Caco-2 (cell line): Measurements from ENCODE around the gene WNT10A. TPM values are rescaled to one million over a fixed set of nuclear protein-coding genes. Genes with fewer than 3 reads are reported as not detected.

Experiments
- BruUV-seq: library from RNA; stranded (reverse); fragments of 400-500 nt; replicated peaks from 2 replicates; lab custom pipeline; 2021; lab: Mats Ljungman, UMichigan
- CTCF ChIA-PET: fragments of 300-600 bp; sonication (Branson Sonifier 250); formaldehyde crosslinking; loops from one replicate; lab custom pipeline; 2022; ENCODE audit warnings: antibody characterized with exemption; lab: Charles Lee
- POLR2A ChIA-PET: fragments of 300-600 bp; sonication (Branson Sonifier 250); formaldehyde crosslinking; loops from one replicate; lab custom pipeline; 2022; ENCODE audit warnings: antibody characterized with exemption; lab: Charles Lee
- DNase-seq, 2 experiments: peaks; one replicate each; pipeline versions ENCODE4 v3.0.0 to v3.0.0-alpha.2; 2020 to 2022
- H3K27me3 ChIP-seq: replicated peaks from 2 replicates; pipeline ENCODE4 v1.6.0; 2011; ENCODE audit warnings: low read length; ENCODE audit not compliant: control insufficient read depth, insufficient read depth
- H3K36me3 ChIP-seq: 2 replicates; pipeline ENCODE4 v1.5.1; 2011; ENCODE audit warnings: low read length; ENCODE audit not compliant: control insufficient read depth, insufficient read depth
- H3K4me1 ChIP-seq: fragments of 250-450 bp; sonication (Bioruptor Pico); 2 replicates; pipeline ENCODE4 v1.5.1; 2020; ENCODE audit warnings: mild to moderate bottlenecking
- H3K4me3 ChIP-seq: 2 replicates; pipeline ENCODE4 v1.5.1; 2011; ENCODE audit warnings: low read depth, mild to moderate bottlenecking, control low read depth, low read length
- H3K9me3 ChIP-seq: fragments of 250-450 bp; sonication (Bioruptor Pico); 2 replicates; pipeline ENCODE4 v1.5.1; 2020; ENCODE audit warnings: mild to moderate bottlenecking, moderate library complexity
- H3K27ac Mint-ChIP-seq: one replicate; pipeline ENCODE4 v1.8.0; 2022; ENCODE audit warnings: mixed read lengths; ENCODE audit not compliant: unreplicated experiment
- H3K27me3 Mint-ChIP-seq: one replicate; pipeline ENCODE4 v1.8.0; 2022; ENCODE audit warnings: mixed read lengths; ENCODE audit not compliant: insufficient read depth, unreplicated experiment
- H3K36me3 Mint-ChIP-seq: one replicate; pipeline ENCODE4 v1.8.0; 2022; ENCODE audit warnings: mild to moderate bottlenecking, mixed read lengths; ENCODE audit not compliant: insufficient read depth, unreplicated experiment
- H3K4me1 Mint-ChIP-seq: one replicate; pipeline ENCODE4 v1.8.0; 2022; ENCODE audit warnings: low read depth, mixed read lengths; ENCODE audit not compliant: unreplicated experiment
- H3K4me3 Mint-ChIP-seq: one replicate; pipeline ENCODE4 v1.8.0; 2022; ENCODE audit warnings: mild to moderate bottlenecking, moderate library complexity, mixed read lengths; ENCODE audit not compliant: unreplicated experiment
- H3K9me3 Mint-ChIP-seq: one replicate; pipeline ENCODE4 v1.8.0; 2022; ENCODE audit warnings: mixed read lengths; ENCODE audit not compliant: unreplicated experiment
- intact Hi-C: fragments of 100-400 bp; cut with micrococcal nuclease; formaldehyde crosslinking; loops from one replicate; pipeline ENCODE4 v1.10.0; 2022; ENCODE audit not compliant: unreplicated experiment
- total RNA-seq: library from RNA; stranded (reverse); gene quantifications from 2 replicates; pipeline ENCODE4 v1.2.3, GENCODE V29; 2022
- TF ChIP-seq, protein P1 (sequence below), 2 experiments: fragments of 200-600 bp in 1 of 2; IDR thresholded peaks; 1 replicate in 1 of 2; 2 replicates in 1 of 2; pipeline versions ENCODE4 v1.5.1 to v1.8.0; 2011 to 2022; ENCODE audit warnings: antibody characterized with exemption in 1 of 2, control low read depth in 1 of 2, inconsistent platforms in 1 of 2, low read depth in 1 of 2, low read length in 1 of 2, mild to moderate bottlenecking in 1 of 2, moderate library complexity in 1 of 2; ENCODE audit not compliant: insufficient read depth in 1 of 2, severe bottlenecking in 1 of 2, unreplicated experiment in 1 of 2

Gene WNT10A
- total RNA-seq, 1 experiment from 2014 or later, result 1.2 TPM

DNA sequence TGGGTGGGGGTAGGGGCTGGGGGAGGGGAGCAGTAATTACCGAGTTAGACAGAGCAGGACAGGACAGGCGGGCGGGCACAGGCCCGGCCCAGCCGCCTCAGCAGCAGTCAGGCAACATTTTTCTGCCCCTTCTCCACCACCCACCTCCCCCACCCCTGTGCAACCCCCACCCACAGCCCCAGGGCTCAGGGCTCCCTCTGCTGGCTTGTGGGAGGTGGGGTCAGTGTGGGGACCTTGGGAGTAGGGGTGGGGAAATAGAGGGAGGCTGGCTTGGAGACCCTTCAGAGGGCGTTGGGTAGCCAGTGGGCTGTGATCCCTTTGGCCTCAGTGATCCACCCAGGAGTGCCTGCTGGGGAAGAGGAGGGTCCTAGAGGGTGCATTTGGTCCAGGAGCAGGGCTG, 14.7 kb upstream of the WNT10A start:
- no peak overlapping the region for H3K4me3 Mint-ChIP-seq
- DNase-seq, result no peak
- intact Hi-C loops, result no loop called here
- BruUV-seq, result no TSS peak
- TF ChIP-seq, protein P1, sequence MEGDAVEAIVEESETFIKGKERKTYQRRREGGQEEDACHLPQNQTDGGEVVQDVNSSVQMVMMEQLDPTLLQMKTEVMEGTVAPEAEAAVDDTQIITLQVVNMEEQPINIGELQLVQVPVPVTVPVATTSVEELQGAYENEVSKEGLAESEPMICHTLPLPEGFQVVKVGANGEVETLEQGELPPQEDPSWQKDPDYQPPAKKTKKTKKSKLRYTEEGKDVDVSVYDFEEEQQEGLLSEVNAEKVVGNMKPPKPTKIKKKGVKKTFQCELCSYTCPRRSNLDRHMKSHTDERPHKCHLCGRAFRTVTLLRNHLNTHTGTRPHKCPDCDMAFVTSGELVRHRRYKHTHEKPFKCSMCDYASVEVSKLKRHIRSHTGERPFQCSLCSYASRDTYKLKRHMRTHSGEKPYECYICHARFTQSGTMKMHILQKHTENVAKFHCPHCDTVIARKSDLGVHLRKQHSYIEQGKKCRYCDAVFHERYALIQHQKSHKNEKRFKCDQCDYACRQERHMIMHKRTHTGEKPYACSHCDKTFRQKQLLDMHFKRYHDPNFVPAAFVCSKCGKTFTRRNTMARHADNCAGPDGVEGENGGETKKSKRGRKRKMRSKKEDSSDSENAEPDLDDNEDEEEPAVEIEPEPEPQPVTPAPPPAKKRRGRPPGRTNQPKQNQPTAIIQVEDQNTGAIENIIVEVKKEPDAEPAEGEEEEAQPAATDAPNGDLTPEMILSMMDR (IDR thresholded peaks at IDR 0.05; ENCODE audit: insufficient read depth in 1 of 2, low read depth in 1 of 2, low read length in 1 of 2, severe bottlenecking in 1 of 2, unreplicated experiment in 1 of 2), result peak in 1 of 2 experiments; percentile 14
- peaks cover 5% of the 10 kb centered on the region for H3K27me3 Mint-ChIP-seq
- ChIA-PET POLR2A (no interaction called here), CTCF (interaction anchor here (0.8 kb wide), 1 partner anchor 10 kb away, joined by 3 read pairs; no protein-coding TSS in a partner anchor)
- Histone ChIP-seq H3K9me3 (no peaks in the 10 kb centered on the region), H3K4me1 (peaks cover 12% of the 10 kb centered on the region), H3K27me3 (no peaks in the 10 kb centered on the region), H3K36me3 (no peaks in the 10 kb centered on the region), H3K4me3 (no peak overlapping the region)
- no peaks in the 10 kb centered on the region for H3K9me3 Mint-ChIP-seq
- no peak overlapping the region for H3K27ac Mint-ChIP-seq
- peaks cover 39% of the 10 kb centered on the region for H3K36me3 Mint-ChIP-seq
- peaks cover 10% of the 10 kb centered on the region for H3K4me1 Mint-ChIP-seq

DNA sequence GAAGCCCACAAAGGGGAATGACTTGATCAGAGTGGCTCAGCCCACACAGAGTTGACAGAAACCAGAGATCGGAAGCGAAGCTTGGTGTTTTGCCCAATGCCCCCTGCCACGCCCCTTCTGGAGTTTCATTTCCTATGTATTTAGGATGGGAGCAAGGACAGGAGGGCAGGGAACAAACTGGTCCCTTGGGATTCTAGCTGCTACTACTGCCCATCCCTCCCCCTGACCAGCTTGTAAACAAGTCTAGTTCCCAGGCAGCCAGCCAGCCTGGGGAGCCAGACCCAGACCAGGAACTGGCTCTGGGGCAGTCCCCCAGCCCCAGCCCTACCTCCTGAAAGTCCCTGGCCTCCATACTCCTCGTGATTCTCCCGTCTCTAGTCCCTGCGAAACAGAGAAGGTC, 12.8 kb upstream of the WNT10A start:
- intact Hi-C loops, result no loop called here
- Mint-ChIP-seq H3K9me3 (no peaks in the 10 kb centered on the region), H3K4me3 (no peak overlapping the region), H3K4me1 (no peaks in the 10 kb centered on the region), H3K27ac (no peak overlapping the region), H3K27me3 (no peaks in the 10 kb centered on the region), H3K36me3 (peaks cover 40% of the 10 kb centered on the region)
- Histone ChIP-seq H3K27me3 (no peaks in the 10 kb centered on the region), H3K4me1 (peaks cover 6% of the 10 kb centered on the region; the same call in 1 of the 2 replicates), H3K9me3 (no peaks in the 10 kb centered on the region), H3K4me3 (no peak overlapping the region), H3K36me3 (no peaks in the 10 kb centered on the region)
- TF ChIP-seq, protein P1 (IDR thresholded peaks at IDR 0.05; ENCODE audit: insufficient read depth in 1 of 2, low read depth in 1 of 2, low read length in 1 of 2, severe bottlenecking in 1 of 2, unreplicated experiment in 1 of 2), result no peak
- ChIA-PET CTCF (interaction anchor here (1.4 kb wide), 1 partner anchor 31 kb away, joined by 4 read pairs; no protein-coding TSS in a partner anchor), POLR2A (no interaction called here)
- no TSS peak for BruUV-seq
- DNase-seq, result no peak

DNA sequence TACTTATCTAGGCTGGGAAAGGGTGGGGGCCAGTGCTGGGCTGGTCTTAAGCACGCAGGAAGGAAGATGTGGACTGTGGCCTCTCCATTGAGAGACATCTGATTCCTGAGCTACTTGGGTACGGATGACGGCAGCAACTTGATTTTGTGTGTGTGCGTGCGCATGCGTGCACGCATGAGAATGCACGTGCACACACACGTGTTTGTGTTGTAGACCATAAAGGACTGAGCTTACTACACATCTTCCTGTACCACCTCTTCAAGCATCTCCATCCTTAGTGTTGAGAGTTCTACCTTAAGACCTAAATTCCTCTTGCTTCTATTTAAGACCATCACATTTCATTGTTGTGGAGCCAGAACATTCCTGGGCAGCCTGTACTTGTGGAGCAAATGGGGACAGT, 11.6 kb upstream of the WNT10A start:
- Mint-ChIP-seq H3K9me3 (no peaks in the 10 kb centered on the region), H3K4me3 (no peak overlapping the region), H3K27ac (no peak overlapping the region), H3K27me3 (no peaks in the 10 kb centered on the region), H3K36me3 (peaks cover 32% of the 10 kb centered on the region), H3K4me1 (no peaks in the 10 kb centered on the region)
- intact Hi-C loops, result no loop called here
- Histone ChIP-seq H3K9me3 (no peaks in the 10 kb centered on the region), H3K36me3 (no peaks in the 10 kb centered on the region), H3K4me1 (peaks cover 6% of the 10 kb centered on the region; the same call in 1 of the 2 replicates), H3K4me3 (no peak overlapping the region), H3K27me3 (no peaks in the 10 kb centered on the region)
- ChIA-PET POLR2A (no interaction called here), CTCF (interaction anchor here (0.6 to 1.1 kb wide), 2 partner anchors 8 to 27 kb away, joined by 4 to 5 read pairs; no protein-coding TSS in a partner anchor)
- TF ChIP-seq, protein P1 (IDR thresholded peaks at IDR 0.05; ENCODE audit: insufficient read depth in 1 of 2, low read depth in 1 of 2, low read length in 1 of 2, severe bottlenecking in 1 of 2, unreplicated experiment in 1 of 2), result no peak
- no peak for DNase-seq
- BruUV-seq, result no TSS peak
